Measurements from ENCODE around the gene FARSA.

GRCh38 chr19:12873891-12874745 is 59.4 kb downstream of the FARSA start:
- TF ChIP-seq CTCF (IDR thresholded peaks at IDR 0.05) (no peak), POLR2A (IDR thresholded peaks at IDR 0.05) (no peak)

All from body of pancreas (tissue), 4 donors.